GM10847 (cell line): Measurements from ENCODE around the gene KRTAP10-1.
"Not testable (repeated sequence)": the region's sequence is repeated elsewhere in the genome, so short reads cannot be mapped to it uniquely, and the experiment has no call there.

Source experiments
- POLR2A ChIP-seq: IDR thresholded peaks from 2 replicates; pipeline ENCODE4 v1.6.1; 2011; ENCODE audit not compliant: insufficient read length; ENCODE audit errors: extremely low read depth

Gene KRTAP10-1, protein sequence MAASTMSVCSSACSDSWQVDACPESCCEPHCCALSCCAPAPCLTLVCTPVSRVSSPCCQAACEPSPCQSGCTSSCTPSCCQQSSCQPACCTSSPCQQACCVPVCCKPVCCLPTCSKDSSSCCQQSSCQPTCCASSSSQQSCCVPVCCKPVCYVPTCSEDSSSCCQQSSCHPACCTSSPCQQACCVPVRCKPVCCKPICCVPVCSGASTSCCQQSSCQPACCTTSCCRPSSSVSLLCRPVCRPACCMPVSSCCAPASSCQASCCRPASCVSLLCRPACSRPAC

GRCh38 chr21:44539991-44540666 lies at the start of gene KRTAP10-1:
Gene KRTAP10-1 (minus strand): TSS chr21:44540195. CDS start chr21:44540150, 45 bp downstream.
- TF ChIP-seq POLR2A, result no peak

- no peak for TF ChIP-seq POLR2A
Observed at GRCh38 chr21:44589094-44589493, 49.1 kb upstream of the KRTAP10-1 start.

DNA sequence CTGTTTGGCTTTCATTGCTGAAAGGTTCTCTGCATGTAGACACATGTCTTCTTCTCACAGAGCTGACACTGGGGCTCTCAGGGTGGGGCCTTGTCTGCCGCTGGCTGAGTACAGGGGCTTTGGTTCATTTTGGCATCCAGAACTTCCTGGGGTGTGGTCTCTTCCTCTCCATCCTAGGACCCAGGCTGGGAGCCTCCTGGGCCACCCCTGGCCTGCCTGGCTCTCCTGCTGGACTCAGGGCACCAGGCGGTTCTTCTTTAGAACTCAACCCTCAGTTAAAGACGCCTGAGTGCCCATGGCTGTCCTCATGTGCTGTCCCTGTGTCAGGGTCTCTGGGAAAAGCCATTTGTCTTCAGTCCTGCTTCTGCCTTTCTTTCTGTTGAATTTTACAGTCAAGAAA lies 45.9 kb upstream of the KRTAP10-1 start:
- TF ChIP-seq POLR2A, result no peak

GRCh38 chr21:44583800-44584147 lies 43.8 kb upstream of the KRTAP10-1 start:
- no peak for TF ChIP-seq POLR2A

DNA sequence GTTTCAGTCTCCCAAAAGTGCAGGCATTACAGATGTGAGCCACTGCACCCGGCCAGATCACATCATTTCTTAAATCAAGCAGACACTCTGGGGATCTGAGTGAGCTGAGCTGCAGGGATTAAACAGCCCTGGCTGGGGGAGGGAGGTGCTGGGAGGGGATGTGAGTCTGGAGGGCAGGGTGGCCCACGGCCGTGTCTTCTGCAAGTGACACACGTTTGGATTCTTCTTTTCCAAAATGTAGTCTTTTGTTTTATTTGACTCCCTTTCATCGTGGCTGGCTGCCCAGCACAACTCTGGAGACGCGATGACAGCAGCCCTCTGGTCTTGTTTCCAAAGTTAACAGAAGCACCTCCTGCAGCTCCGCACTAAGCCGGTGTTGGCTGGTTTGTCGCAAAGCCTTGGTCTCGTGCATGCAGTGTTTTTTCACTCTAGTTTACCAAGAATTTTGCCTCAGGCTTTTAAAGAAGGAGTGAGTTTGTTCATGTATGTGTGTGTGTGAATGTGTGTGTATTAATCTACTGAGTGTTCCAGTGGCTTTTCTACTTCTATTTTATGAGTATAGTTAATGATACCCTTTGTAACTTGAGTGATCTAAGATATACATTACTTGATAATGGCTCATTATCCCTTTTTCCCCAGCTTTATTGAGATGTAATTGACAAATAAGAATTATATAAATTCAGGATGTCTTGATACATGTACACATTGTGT lies 43.2 kb upstream of the KRTAP10-1 start:
- TF ChIP-seq POLR2A, result no peak

GRCh38 chr21:44582055-44582454 lies 42.1 kb upstream of the KRTAP10-1 start:
- TF ChIP-seq POLR2A, result no peak

DNA sequence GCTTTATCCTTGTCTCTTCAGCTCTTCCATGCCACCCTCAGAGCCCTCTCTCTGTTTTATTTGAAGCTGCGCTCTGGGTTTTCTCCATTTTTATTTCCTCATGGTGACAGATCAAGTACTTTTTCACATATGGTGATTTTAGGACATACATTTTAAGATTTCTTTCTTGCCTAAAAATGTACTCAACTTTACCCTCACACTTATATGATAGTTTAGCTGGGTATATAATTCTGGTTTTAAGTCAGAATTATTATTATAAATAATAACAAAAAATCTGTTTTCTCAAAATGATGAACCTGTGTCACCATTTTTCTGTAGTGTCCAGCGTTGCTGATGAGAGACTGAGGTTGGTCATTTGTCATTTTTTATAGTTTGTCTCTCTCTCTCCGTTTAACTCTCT lies 41.2 kb upstream of the KRTAP10-1 start:
- TF ChIP-seq POLR2A, result no peak

- TF ChIP-seq POLR2A, result not testable (repeated sequence)
Observed at GRCh38 chr21:44580231-44580821, 40.3 kb upstream of the KRTAP10-1 start, which contains the start of gene KRTAP10-5. Gene KRTAP10-5 (minus strand): TSS chr21:44580604. CDS start chr21:44580578, 26 bp downstream.

GRCh38 chr21:44579833-44580144 lies 39.8 kb upstream of the KRTAP10-1 start:
- TF ChIP-seq POLR2A, result no peak

DNA sequence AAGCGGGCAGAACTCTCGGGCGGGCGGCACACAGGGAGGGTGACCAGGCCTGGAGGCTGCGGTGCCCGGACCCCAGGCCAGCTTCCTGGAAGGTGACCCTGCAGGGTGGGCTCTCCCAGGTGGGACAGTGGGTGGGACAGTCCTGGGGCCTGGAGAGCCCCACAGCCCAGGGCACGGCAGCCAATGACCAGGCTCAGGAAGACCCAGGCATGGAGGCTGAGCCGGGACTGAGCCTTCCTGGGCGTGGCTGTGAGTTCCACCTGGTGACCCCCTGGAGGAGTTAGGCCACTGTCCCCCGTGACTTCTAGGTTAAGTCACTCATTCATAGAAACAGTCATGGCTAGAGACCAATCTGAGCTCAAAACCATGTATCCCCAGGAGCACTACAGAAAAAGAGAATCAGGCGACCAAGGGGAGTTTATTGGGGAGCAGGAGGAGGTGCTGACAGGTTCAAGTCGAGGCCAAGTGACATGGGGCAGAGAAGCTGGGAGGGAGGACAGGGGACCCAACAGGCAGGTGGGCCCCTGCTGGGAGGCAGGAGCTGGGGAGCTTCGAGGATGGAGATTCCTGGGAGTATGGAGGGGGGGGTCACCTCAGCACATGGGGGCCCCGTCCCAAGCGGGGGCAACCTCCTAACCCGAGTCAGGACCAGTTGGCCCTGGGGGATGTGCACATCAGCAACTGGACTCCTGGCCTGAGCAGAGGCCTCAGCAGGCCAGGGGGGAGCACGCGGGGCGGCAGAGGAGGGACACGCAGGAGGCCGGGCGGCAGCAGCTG lies 39.2 kb upstream of the KRTAP10-1 start:
- TF ChIP-seq POLR2A, result no peak

GRCh38 chr21:44578371-44579055 lies 38.5 kb upstream of the KRTAP10-1 start:
- no peak for TF ChIP-seq POLR2A

- no peak for TF ChIP-seq POLR2A
Observed at GRCh38 chr21:44576025-44576420, 36.0 kb upstream of the KRTAP10-1 start.

DNA sequence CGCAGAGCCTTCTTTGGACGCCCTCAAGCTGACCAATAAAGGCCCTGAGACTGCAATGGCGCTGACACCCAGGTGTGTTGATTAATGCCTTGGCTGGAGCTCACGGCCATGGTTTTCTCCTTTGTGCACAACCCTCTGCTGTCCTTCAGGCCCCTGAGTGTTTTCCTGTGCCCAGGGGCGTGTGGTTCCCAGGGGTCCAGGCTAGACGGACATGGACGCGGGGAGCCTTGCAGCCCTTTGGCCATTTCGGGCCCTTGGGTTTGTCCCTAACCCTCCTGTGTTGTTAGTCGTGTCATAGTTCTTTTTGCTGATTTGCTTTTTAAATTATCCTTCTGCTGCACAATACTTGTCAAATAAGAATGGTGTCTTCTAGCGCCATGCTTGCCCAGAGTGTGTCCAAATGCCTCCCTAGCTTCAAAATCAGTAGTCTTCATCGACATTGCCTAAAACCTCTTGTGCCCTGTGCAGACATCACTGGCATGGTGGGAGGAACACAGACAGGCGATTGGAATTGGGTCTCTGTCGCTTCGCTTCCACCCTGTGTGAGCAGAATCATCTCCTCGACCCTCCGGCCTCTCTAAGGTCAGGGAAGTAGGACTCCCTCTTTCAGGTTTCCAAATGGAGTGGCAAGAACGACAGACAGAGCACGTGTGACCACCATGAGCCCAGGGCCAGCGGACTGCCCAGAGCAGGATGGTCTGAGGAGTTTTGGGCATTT lies 35.5 kb upstream of the KRTAP10-1 start:
- no peak for TF ChIP-seq POLR2A

- TF ChIP-seq POLR2A, result no peak
Observed at GRCh38 chr21:44574457-44575306, 34.7 kb upstream of the KRTAP10-1 start.
